GM12878 (cell line): ENCODE data around the gene FBXL5. TPM values are rescaled to one million over a fixed set of nuclear protein-coding genes. Genes with fewer than 3 reads are reported as not detected.

Experiments
- ATAC-seq: fragments of 200-7000 bp; cut with Tn5 transposase; 3 replicates; pipeline ENCODE4 v1.9.1; 2020; ENCODE audit warnings: mild to moderate bottlenecking, moderate library complexity
- BruUV-seq: library from RNA; stranded (reverse); fragments of 400-500 nt; replicated peaks from 2 replicates; lab custom pipeline; 2021; lab: Mats Ljungman, UMichigan
- CTCF ChIA-PET: fragments of 300-600 bp; sonication (Branson Sonifier 250); formaldehyde crosslinking; extraction: SDS; loops from one replicate; lab custom pipeline; 2021; ENCODE audit warnings: inconsistent platforms; lab: Yijun Ruan, JAX
- POLR2A ChIA-PET: fragments of 350-600 bp; formaldehyde crosslinking; extraction: SDS; loops from one replicate; lab custom pipeline; 2021; ENCODE audit warnings: inconsistent platforms; lab: Charles Lee
- RAD21 ChIA-PET: fragments of 300-600 bp; sonication (Branson Sonifier 250); formaldehyde crosslinking; loops from one replicate; lab custom pipeline; 2023; ENCODE audit warnings: antibody characterized with exemption; ENCODE audit not compliant: unreplicated experiment; lab: Charles Lee
- SMC1A ChIA-PET: fragments of 300-600 bp; sonication (Branson Sonifier 250); formaldehyde crosslinking; loops from one replicate; lab custom pipeline; 2023; ENCODE audit not compliant: unreplicated experiment, uncharacterized antibody; lab: Charles Lee
- DNase-seq: peaks from one replicate; pipeline ENCODE4 v3.0.0-alpha.2; 2011; ENCODE audit warnings: low read depth, low spot score
- FAIRE-seq: peaks from 3 replicates; lab custom pipeline; 2011; peaks lifted over from hg19 to GRCh38; lab: Jason Lieb, UNC
- H2AFZ ChIP-seq: 2 replicates; pipeline ENCODE4 v1.6.0; 2011; ENCODE audit warnings: low read depth, low read length, control low read depth; ENCODE audit not compliant: control insufficient read depth
- H3K27ac ChIP-seq: 2 replicates; pipeline ENCODE4 v1.5.1; 2011; ENCODE audit warnings: control low read depth; ENCODE audit not compliant: control insufficient read depth, insufficient read depth
- H3K27me3 ChIP-seq, 2 experiments: replicated peaks in 1 of 2; 2 replicates each; pipeline versions ENCODE4 v1.6.0 to v1.6.1; 2011; ENCODE audit warnings: low read length in 1 of 2; ENCODE audit not compliant: control insufficient read depth in 2 of 2, insufficient read depth in 2 of 2
- H3K36me3 ChIP-seq, 2 experiments: 2 replicates each; pipeline ENCODE4 v1.5.1; 2011; ENCODE audit warnings: low read length in 1 of 2; ENCODE audit not compliant: control insufficient read depth in 2 of 2, insufficient read depth in 2 of 2
- H3K4me1 ChIP-seq: 2 replicates; pipeline ENCODE4 v1.6.1; 2011; ENCODE audit warnings: mild to moderate bottlenecking, low read length, moderate library complexity, mixed read lengths; ENCODE audit not compliant: control insufficient read depth, insufficient read depth
- H3K4me2 ChIP-seq: 2 replicates; pipeline ENCODE4 v1.6.0; 2011; ENCODE audit warnings: control low read depth; ENCODE audit not compliant: control insufficient read depth, insufficient read depth
- H3K4me3 ChIP-seq: fragments of 200-600 bp; sonication (generic); 2 replicates; pipeline ENCODE4 v1.5.1; 2016
- H3K79me2 ChIP-seq: 2 replicates; pipeline ENCODE4 v1.6.0; 2011; ENCODE audit warnings: low read length; ENCODE audit not compliant: control insufficient read depth, insufficient read depth
- H3K9ac ChIP-seq: 2 replicates; pipeline ENCODE4 v1.8.0; 2011; ENCODE audit warnings: low read length, control low read depth, mixed read lengths; ENCODE audit not compliant: control insufficient read depth, insufficient read depth
- H3K9me3 ChIP-seq: replicated peaks from 3 replicates; pipeline ENCODE4 v1.5.1; 2011; ENCODE audit warnings: mild to moderate bottlenecking, low read length; ENCODE audit not compliant: control insufficient read depth, insufficient read depth
- H4K20me1 ChIP-seq: 2 replicates; pipeline ENCODE4 v1.6.0; 2011; ENCODE audit not compliant: control insufficient read depth, insufficient read depth
- BCL11A ChIP-seq: IDR thresholded peaks from 2 replicates; pipeline ENCODE4 v1.6.1; 2011; ENCODE audit warnings: low read depth, low read length
- BCLAF1 ChIP-seq: fragments of 450-650 bp; IDR thresholded peaks from 2 replicates; pipeline ENCODE4 v1.6.1; 2017; ENCODE audit warnings: antibody characterized with exemption, mild to moderate bottlenecking, moderate library complexity
- CHD4 ChIP-seq: fragments of 200-600 bp; sonication (generic); IDR thresholded peaks from 2 replicates; pipeline ENCODE4 v1.6.1; 2016; ENCODE audit warnings: mild to moderate bottlenecking
- CREM ChIP-seq: IDR thresholded peaks from 2 replicates; pipeline ENCODE4 v1.6.1; 2014; ENCODE audit warnings: antibody characterized with exemption, low read depth
- ESRRA ChIP-seq: IDR thresholded peaks from 2 replicates; pipeline ENCODE4 v1.6.1; 2012; ENCODE audit warnings: mild to moderate bottlenecking, low read length, improper control_type of control experiment
- GATAD2B ChIP-seq: fragments of 450-650 bp; conservative IDR thresholded peaks from 2 replicates; pipeline ENCODE4 v1.6.1; 2017; ENCODE audit warnings: low read depth, mild to moderate bottlenecking, moderate library complexity
- MYC ChIP-seq: IDR thresholded peaks from 2 replicates; pipeline ENCODE4 v1.6.1; 2011; ENCODE audit warnings: mild to moderate bottlenecking, low read length, moderate library complexity, inconsistent platforms; ENCODE audit not compliant: insufficient read depth, insufficient replicate concordance, insufficient read length, severe bottlenecking
- NFIC ChIP-seq: IDR thresholded peaks from 2 replicates; pipeline ENCODE4 v1.6.1; 2012; ENCODE audit warnings: low read depth, mild to moderate bottlenecking, inconsistent platforms, low read length, moderate library complexity
- PAX5 ChIP-seq: IDR thresholded peaks from 2 replicates; pipeline ENCODE4 v1.6.1; 2011; ENCODE audit warnings: low read depth, low read length, borderline replicate concordance
- PAX8 ChIP-seq: fragments of 450-650 bp; IDR thresholded peaks from 2 replicates; pipeline ENCODE4 v1.6.1; 2017; ENCODE audit warnings: mild to moderate bottlenecking, moderate library complexity
- SP1 ChIP-seq: IDR thresholded peaks from one replicate; pipeline ENCODE4 v1.6.1; 2011; ENCODE audit warnings: low read depth, low read length
- SPI1 ChIP-seq: IDR thresholded peaks from 2 replicates; pipeline ENCODE4 v1.6.1; 2011; ENCODE audit warnings: low read depth, mild to moderate bottlenecking, low read length, moderate library complexity, borderline replicate concordance; ENCODE audit not compliant: insufficient read depth
- WGBS: methylation state at CpG from one replicate; pipeline ENCODE4 v1.1.6; 2016; ENCODE audit warnings: low lambda C conversion rate; ENCODE audit not compliant: insufficient replicate concordance, insufficient coverage; ENCODE audit errors: missing lambda C conversion rate; 5-methylcytosine and 5-hydroxymethylcytosine counted together
- in situ Hi-C: fragments of 300-500 bp; cut with MboI; formaldehyde crosslinking; loops from 9 replicates; pipeline ENCODE4 v1.14.3; 2018; ENCODE audit warnings: mixed read lengths
- intact Hi-C: fragments of 100-400 bp; cut with micrococcal nuclease; formaldehyde crosslinking; loops from one replicate; pipeline ENCODE4 v1.14.2; 2022; ENCODE audit not compliant: unreplicated experiment
- polyA plus RNA-seq, 11 experiments: library from polyadenylated mRNA; depleted of rRNA in 4 of 11; unstranded in 6 of 11; stranded (reverse) in 5 of 11; fragments of >200 nt; fragmentation: Nextera tagmentation in 4 of 11; fragmentation: Illumina TruSeq in 1 of 11; extraction: Ambion mirVana in 4 of 11; extraction: Trizol in 1 of 11; gene quantifications; 1 replicate in 1 of 11; 2 replicates in 10 of 11; pipeline versions ENCODE4 v1.2.1 to v1.2.3, GENCODE V29; 2011 to 2016; ENCODE audit warnings: inconsistent platforms in 2 of 11, missing spikeins in 2 of 11, low read depth in 1 of 11
- total RNA-seq, 4 experiments: library from RNA; depleted of rRNA in 3 of 4; stranded (reverse); fragments of >200 nt in 3 of 4; fragmentation: Illumina TruSeq in 1 of 4; extraction: Trizol in 1 of 4; gene quantifications; 2 replicates each; pipeline versions ENCODE4 v1.2.1 to v1.2.3, GENCODE V29; 2013 to 2021
- TF ChIP-seq, protein P1 (sequence below): fragments of 450-650 bp; IDR thresholded peaks from 2 replicates; pipeline ENCODE4 v1.6.1; 2016; ENCODE audit warnings: mild to moderate bottlenecking
- TF ChIP-seq, protein P2 (sequence below): IDR thresholded peaks from 2 replicates; pipeline ENCODE4 v1.6.1; 2011; ENCODE audit warnings: mild to moderate bottlenecking, low read depth, low read length, moderate library complexity; ENCODE audit not compliant: insufficient replicate concordance
- TF ChIP-seq, protein P3 (sequence below): fragments of 450-650 bp; IDR thresholded peaks from 2 replicates; pipeline ENCODE4 v1.6.1; 2017; ENCODE audit warnings: mild to moderate bottlenecking, moderate library complexity

The FBXL5 gene
- total and polyA plus RNA-seq, 10 of the 15 experiments (the other 5 are each of a cell fraction or from before 2014, with no cell fraction given): 10.1 to 46.2 (median 32.7) TPM

GRCh38 chr4:15665753-15666365 is 10.7 kb upstream of the FBXL5 start:
- Histone ChIP-seq H4K20me1 (no peaks in the 10 kb centered on the region), H3K27me3 (no peaks in the 10 kb centered on the region), H3K9me3 (no peaks in the 10 kb centered on the region), H3K79me2 (no peaks in the 10 kb centered on the region), H3K4me2 (no peak overlapping the region), H3K4me1 (no peaks in the 10 kb centered on the region), H3K9ac (no peak overlapping the region), H3K27ac (no peak overlapping the region), H3K4me3 (no peak overlapping the region), H2AFZ (no peak overlapping the region), H3K36me3 (peaks cover 0 to 4% of the 10 kb centered on the region in 2 experiments; a peak in 3 of 4 replicates)
- intact Hi-C loops (no loop called here), in situ Hi-C loops (no loop called here)
- no peak for ATAC-seq
- DNase-seq: no peak
- ChIA-PET CTCF (no interaction called here), POLR2A (interaction anchor here (1.8 kb wide), 1 partner anchor 17 kb away, joined by 4 read pairs; no protein-coding TSS in a partner anchor), SMC1A (interaction anchor here (0.6 kb wide), 1 partner anchor 12 kb away, joined by 3 read pairs; no protein-coding TSS in a partner anchor), RAD21 (no interaction called here)
- WGBS: 81% methylated on average over 3 of the region's 3 CpGs
- FAIRE-seq: no peak
- no TSS peak for BruUV-seq
- TF ChIP-seq NFIC (no peak), BCL11A (no peak), PAX8 (no peak), CHD4 (no peak), SP1 (no peak), SPI1 (no peak), PAX5 (no peak), CREM (no peak), GATAD2B (no peak), ESRRA (no peak), BCLAF1 (no peak), MYC (no peak)
- TF ChIP-seq, protein P1, sequence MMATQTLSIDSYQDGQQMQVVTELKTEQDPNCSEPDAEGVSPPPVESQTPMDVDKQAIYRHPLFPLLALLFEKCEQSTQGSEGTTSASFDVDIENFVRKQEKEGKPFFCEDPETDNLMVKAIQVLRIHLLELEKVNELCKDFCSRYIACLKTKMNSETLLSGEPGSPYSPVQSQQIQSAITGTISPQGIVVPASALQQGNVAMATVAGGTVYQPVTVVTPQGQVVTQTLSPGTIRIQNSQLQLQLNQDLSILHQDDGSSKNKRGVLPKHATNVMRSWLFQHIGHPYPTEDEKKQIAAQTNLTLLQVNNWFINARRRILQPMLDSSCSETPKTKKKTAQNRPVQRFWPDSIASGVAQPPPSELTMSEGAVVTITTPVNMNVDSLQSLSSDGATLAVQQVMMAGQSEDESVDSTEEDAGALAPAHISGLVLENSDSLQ: no peak
- TF ChIP-seq, protein P2, sequence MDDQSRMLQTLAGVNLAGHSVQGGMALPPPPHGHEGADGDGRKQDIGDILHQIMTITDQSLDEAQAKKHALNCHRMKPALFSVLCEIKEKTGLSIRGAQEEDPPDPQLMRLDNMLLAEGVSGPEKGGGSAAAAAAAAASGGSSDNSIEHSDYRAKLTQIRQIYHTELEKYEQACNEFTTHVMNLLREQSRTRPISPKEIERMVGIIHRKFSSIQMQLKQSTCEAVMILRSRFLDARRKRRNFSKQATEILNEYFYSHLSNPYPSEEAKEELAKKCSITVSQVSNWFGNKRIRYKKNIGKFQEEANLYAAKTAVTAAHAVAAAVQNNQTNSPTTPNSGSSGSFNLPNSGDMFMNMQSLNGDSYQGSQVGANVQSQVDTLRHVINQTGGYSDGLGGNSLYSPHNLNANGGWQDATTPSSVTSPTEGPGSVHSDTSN: no peak
- TF ChIP-seq, protein P3, sequence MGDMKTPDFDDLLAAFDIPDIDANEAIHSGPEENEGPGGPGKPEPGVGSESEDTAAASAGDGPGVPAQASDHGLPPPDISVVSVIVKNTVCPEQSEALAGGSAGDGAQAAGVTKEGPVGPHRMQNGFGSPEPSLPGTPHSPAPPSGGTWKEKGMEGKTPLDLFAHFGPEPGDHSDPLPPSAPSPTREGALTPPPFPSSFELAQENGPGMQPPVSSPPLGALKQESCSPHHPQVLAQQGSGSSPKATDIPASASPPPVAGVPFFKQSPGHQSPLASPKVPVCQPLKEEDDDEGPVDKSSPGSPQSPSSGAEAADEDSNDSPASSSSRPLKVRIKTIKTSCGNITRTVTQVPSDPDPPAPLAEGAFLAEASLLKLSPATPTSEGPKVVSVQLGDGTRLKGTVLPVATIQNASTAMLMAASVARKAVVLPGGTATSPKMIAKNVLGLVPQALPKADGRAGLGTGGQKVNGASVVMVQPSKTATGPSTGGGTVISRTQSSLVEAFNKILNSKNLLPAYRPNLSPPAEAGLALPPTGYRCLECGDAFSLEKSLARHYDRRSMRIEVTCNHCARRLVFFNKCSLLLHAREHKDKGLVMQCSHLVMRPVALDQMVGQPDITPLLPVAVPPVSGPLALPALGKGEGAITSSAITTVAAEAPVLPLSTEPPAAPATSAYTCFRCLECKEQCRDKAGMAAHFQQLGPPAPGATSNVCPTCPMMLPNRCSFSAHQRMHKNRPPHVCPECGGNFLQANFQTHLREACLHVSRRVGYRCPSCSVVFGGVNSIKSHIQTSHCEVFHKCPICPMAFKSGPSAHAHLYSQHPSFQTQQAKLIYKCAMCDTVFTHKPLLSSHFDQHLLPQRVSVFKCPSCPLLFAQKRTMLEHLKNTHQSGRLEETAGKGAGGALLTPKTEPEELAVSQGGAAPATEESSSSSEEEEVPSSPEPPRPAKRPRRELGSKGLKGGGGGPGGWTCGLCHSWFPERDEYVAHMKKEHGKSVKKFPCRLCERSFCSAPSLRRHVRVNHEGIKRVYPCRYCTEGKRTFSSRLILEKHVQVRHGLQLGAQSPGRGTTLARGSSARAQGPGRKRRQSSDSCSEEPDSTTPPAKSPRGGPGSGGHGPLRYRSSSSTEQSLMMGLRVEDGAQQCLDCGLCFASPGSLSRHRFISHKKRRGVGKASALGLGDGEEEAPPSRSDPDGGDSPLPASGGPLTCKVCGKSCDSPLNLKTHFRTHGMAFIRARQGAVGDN: no peak
